ENCODE results near the gene IPCEF1. TPM values are rescaled to one million over a fixed set of nuclear protein-coding genes. Genes with fewer than 3 reads are reported as not detected.
"Not testable (repeated sequence)": the region's sequence is repeated elsewhere in the genome, so short reads cannot be mapped to it uniquely, and the experiment has no call there.

Gene IPCEF1
- total RNA-seq, 2 donors from 2014 or later = 15.6 to 20.2 TPM

GRCh38 chr6:154359161-154359574, 2.6 kb upstream of the IPCEF1 start:
- no peaks in the 10 kb centered on the region for H3K36me3 Mint-ChIP-seq (ENCODE audit: low read depth)
- peaks cover 12% of the 10 kb centered on the region for H3K4me1 Mint-ChIP-seq
- ATAC-seq (replicated peaks) = no peak
- peaks cover 47% of the 10 kb centered on the region for H3K27me3 Mint-ChIP-seq
- no peak overlapping the region for H3K27ac Mint-ChIP-seq
- no peak overlapping the region for H3K4me3 Mint-ChIP-seq
- H3K9me3 Mint-ChIP-seq = peaks cover 4% of the 10 kb centered on the region

GRCh38 chr6:154358019-154358545, 1.5 kb upstream of the IPCEF1 start:
- no peak for ATAC-seq (replicated peaks)
- Mint-ChIP-seq H3K4me1 (peaks cover 17% of the 10 kb centered on the region), H3K36me3 (ENCODE audit: low read depth) (no peaks in the 10 kb centered on the region), H3K9me3 (peaks cover 4% of the 10 kb centered on the region), H3K27ac (no peak overlapping the region), H3K27me3 (peaks cover 51% of the 10 kb centered on the region), H3K4me3 (no peak overlapping the region)

- peaks cover 4% of the 10 kb centered on the region for H3K9me3 Mint-ChIP-seq
- H3K4me1 Mint-ChIP-seq = peaks cover 20% of the 10 kb centered on the region
- ATAC-seq (replicated peaks) = no peak
- H3K4me3 Mint-ChIP-seq = no peak overlapping the region
- no peak overlapping the region for H3K27ac Mint-ChIP-seq
- no peaks in the 10 kb centered on the region for H3K36me3 Mint-ChIP-seq (ENCODE audit: low read depth)
- H3K27me3 Mint-ChIP-seq = peaks cover 50% of the 10 kb centered on the region
Observed at GRCh38 chr6:154356113-154356512, 490 bp downstream of the IPCEF1 start.

- Mint-ChIP-seq H3K4me1 (peaks cover 20% of the 10 kb centered on the region), H3K27ac (peak overlapping the region; percentile 36), H3K4me3 (peak overlapping the region; percentile 25), H3K36me3 (ENCODE audit: low read depth) (no peaks in the 10 kb centered on the region), H3K27me3 (peaks cover 45% of the 10 kb centered on the region), H3K9me3 (peaks cover 4% of the 10 kb centered on the region)
- no peak for ATAC-seq (replicated peaks)
Observed at GRCh38 chr6:154354265-154354777, 2.3 kb downstream of the IPCEF1 start.

- Mint-ChIP-seq H3K4me1 (peaks cover 20% of the 10 kb centered on the region), H3K27ac (no peak overlapping the region), H3K27me3 (peaks cover 39% of the 10 kb centered on the region), H3K4me3 (no peak overlapping the region), H3K36me3 (ENCODE audit: low read depth) (no peaks in the 10 kb centered on the region), H3K9me3 (peaks cover 4% of the 10 kb centered on the region)
- ATAC-seq (replicated peaks) = no peak
Observed at GRCh38 chr6:154353626-154354025, 3.0 kb downstream of the IPCEF1 start.

- ATAC-seq (replicated peaks) = peak; percentile 90
Observed at GRCh38 chr6:154352898-154353585, 3.6 kb downstream of the IPCEF1 start.

GRCh38 chr6:154350293-154350692, 6.3 kb downstream of the IPCEF1 start:
- H3K27me3 Mint-ChIP-seq = peaks cover 30% of the 10 kb centered on the region
- H3K4me1 Mint-ChIP-seq = peaks cover 20% of the 10 kb centered on the region
- ATAC-seq (replicated peaks) = no peak
- H3K4me3 Mint-ChIP-seq = no peak overlapping the region
- H3K36me3 Mint-ChIP-seq (ENCODE audit: low read depth) = no peaks in the 10 kb centered on the region
- peaks cover 12% of the 10 kb centered on the region for H3K9me3 Mint-ChIP-seq
- H3K27ac Mint-ChIP-seq = no peak overlapping the region

More at GRCh38 chr6:154352898-154353585, 3.6 kb downstream of the IPCEF1 start:
- Mint-ChIP-seq H3K9me3 (peaks cover 4% of the 10 kb centered on the region), H3K27ac (no peak overlapping the region), H3K4me3 (no peak overlapping the region), H3K36me3 (ENCODE audit: low read depth) (no peaks in the 10 kb centered on the region), H3K4me1 (peaks cover 20% of the 10 kb centered on the region), H3K27me3 (peaks cover 37% of the 10 kb centered on the region)

- ATAC-seq (replicated peaks) = no peak
- H3K27ac Mint-ChIP-seq = no peak overlapping the region
- no peak overlapping the region for H3K4me3 Mint-ChIP-seq
- H3K36me3 Mint-ChIP-seq (ENCODE audit: low read depth) = no peaks in the 10 kb centered on the region
- peaks cover 3% of the 10 kb centered on the region for H3K4me1 Mint-ChIP-seq
- peaks cover 7% of the 10 kb centered on the region for H3K9me3 Mint-ChIP-seq
- peaks cover 25% of the 10 kb centered on the region for H3K27me3 Mint-ChIP-seq
Observed at GRCh38 chr6:154347981-154348380, 8.6 kb downstream of the IPCEF1 start.

GRCh38 chr6:154345811-154346210, 10.8 kb downstream of the IPCEF1 start:
- Mint-ChIP-seq H3K27me3 (peaks cover 24% of the 10 kb centered on the region), H3K4me3 (no peak overlapping the region), H3K27ac (no peak overlapping the region), H3K4me1 (no peaks in the 10 kb centered on the region), H3K36me3 (ENCODE audit: low read depth) (no peaks in the 10 kb centered on the region), H3K9me3 (peaks cover 7% of the 10 kb centered on the region)
- ATAC-seq (replicated peaks) = no peak

GRCh38 chr6:154343473-154344308, 12.9 kb downstream of the IPCEF1 start:
- ATAC-seq (replicated peaks) = no peak
- Mint-ChIP-seq H3K27me3 (peaks cover 24% of the 10 kb centered on the region), H3K4me3 (no peak overlapping the region), H3K27ac (no peak overlapping the region), H3K36me3 (ENCODE audit: low read depth) (no peaks in the 10 kb centered on the region), H3K9me3 (peaks cover 7% of the 10 kb centered on the region), H3K4me1 (no peaks in the 10 kb centered on the region)

GRCh38 chr6:154341871-154342270, 14.7 kb downstream of the IPCEF1 start:
- no peak for ATAC-seq (replicated peaks)
- no peak overlapping the region for H3K4me3 Mint-ChIP-seq
- H3K27ac Mint-ChIP-seq = no peak overlapping the region
- H3K27me3 Mint-ChIP-seq = peaks cover 18% of the 10 kb centered on the region
- peaks cover 6% of the 10 kb centered on the region for H3K9me3 Mint-ChIP-seq
- H3K36me3 Mint-ChIP-seq (ENCODE audit: low read depth) = no peaks in the 10 kb centered on the region
- H3K4me1 Mint-ChIP-seq = no peaks in the 10 kb centered on the region

GRCh38 chr6:154341336-154341735, 15.3 kb downstream of the IPCEF1 start:
- no peaks in the 10 kb centered on the region for H3K36me3 Mint-ChIP-seq (ENCODE audit: low read depth)
- ATAC-seq (replicated peaks) = no peak
- no peak overlapping the region for H3K4me3 Mint-ChIP-seq
- H3K4me1 Mint-ChIP-seq = no peaks in the 10 kb centered on the region
- peaks cover 17% of the 10 kb centered on the region for H3K27me3 Mint-ChIP-seq
- peaks cover under 1% of the 10 kb centered on the region for H3K9me3 Mint-ChIP-seq
- no peak overlapping the region for H3K27ac Mint-ChIP-seq

GRCh38 chr6:154337406-154338005, 19.1 kb downstream of the IPCEF1 start:
- ATAC-seq (replicated peaks) = no peak
- no peaks in the 10 kb centered on the region for H3K4me1 Mint-ChIP-seq
- H3K4me3 Mint-ChIP-seq = no peak overlapping the region
- H3K27me3 Mint-ChIP-seq = peaks cover 4% of the 10 kb centered on the region
- H3K9me3 Mint-ChIP-seq = no peaks in the 10 kb centered on the region
- no peak overlapping the region for H3K27ac Mint-ChIP-seq
- H3K36me3 Mint-ChIP-seq (ENCODE audit: low read depth) = no peaks in the 10 kb centered on the region

GRCh38 chr6:154334147-154334546, 22.5 kb downstream of the IPCEF1 start:
- ATAC-seq (replicated peaks) = not testable (repeated sequence)

More at GRCh38 chr6:154334147-154334546, 22.5 kb downstream of the IPCEF1 start:
- not testable (repeated sequence) for H3K4me1 Mint-ChIP-seq; H3K27me3 Mint-ChIP-seq; H3K27ac Mint-ChIP-seq; H3K36me3 Mint-ChIP-seq (ENCODE audit: low read depth); H3K4me3 Mint-ChIP-seq; H3K9me3 Mint-ChIP-seq
